HG03060 (cell line): ENCODE results near the gene TRIP11.
A peak's percentile ranks its signal among the peaks of the same experiment; 100 is the strongest.

ENCODE experiments used
- ATAC-seq: cut with Tn5 transposase; IDR thresholded peaks from one replicate; pipeline ENCODE4 v1.9.1; 2021; ENCODE audit warnings: low read depth, moderate number of reproducible peaks; ENCODE audit not compliant: unreplicated experiment

The TRIP11 gene

DNA sequence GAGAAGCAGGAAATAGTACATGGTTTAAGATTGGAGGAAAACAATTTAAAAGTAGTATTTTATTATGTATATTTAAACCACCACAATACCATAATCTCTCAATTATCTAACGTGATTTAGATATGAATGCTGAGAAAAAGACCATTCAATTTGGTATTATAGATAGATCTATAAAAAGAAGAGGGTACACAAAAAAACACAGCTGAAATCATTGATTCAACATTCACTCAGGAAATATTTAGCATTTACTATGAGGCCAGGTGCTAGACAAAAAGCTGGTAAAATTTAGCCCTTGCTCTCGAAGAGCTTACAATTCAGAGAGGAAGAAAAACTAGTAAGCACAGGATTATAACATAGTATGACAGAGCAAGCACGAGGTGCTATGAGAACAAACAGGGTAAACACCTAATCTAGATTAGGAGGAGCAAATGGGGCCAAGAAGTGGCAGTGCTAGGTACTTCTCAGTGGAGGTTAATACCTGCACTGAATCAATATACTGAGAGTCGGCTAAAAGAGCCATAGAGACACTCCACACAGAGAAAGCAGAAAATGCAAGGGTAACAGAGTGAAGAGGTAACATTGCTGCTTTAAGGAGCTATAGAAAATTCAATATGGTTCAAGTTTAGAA is 27.6 kb downstream of the TRIP11 start:
- no peak for ATAC-seq

DNA sequence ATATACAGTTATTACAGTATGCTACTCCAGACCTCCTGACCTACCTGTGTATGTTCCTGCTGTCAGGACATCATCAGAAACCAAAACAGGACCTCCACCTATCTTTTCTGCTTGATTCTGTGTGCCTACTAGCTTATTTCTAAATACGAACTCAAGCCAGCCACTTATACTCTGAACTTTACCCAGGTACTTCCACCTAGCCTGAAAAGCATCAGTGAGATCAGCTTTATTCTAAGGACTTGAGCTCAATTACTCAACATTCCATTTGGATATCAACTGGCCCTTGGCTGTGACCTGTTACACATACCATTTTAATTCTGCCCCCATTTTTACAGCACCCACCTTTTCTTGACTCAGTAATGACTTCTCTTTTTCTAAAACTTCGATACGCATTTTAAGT is 29.2 kb downstream of the TRIP11 start:
- ATAC-seq = no peak

- ATAC-seq = no peak
These were observed 30.3 kb downstream of the TRIP11 start for GRCh38 chr14:92009604-92010003.

DNA sequence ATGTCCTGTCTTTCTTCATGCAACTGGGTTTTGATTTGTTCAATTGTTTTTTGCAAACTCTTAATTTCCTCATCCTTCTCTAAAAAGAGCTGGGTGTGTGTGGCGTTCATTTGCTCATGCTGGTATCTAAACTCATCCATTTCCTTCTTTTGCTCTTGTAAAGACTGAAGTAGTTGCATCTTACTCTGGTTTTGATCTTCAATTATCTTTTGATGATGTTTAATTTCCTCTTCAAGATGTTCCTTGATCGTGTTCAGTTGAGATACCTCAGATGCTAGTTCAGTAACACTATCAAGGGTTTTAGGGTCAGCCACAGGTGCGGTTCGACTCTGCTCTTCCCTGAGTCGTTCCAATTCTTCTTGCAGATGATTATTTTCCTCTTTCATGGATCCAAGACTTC is 34.8 kb downstream of the TRIP11 start:
- no peak for ATAC-seq

DNA sequence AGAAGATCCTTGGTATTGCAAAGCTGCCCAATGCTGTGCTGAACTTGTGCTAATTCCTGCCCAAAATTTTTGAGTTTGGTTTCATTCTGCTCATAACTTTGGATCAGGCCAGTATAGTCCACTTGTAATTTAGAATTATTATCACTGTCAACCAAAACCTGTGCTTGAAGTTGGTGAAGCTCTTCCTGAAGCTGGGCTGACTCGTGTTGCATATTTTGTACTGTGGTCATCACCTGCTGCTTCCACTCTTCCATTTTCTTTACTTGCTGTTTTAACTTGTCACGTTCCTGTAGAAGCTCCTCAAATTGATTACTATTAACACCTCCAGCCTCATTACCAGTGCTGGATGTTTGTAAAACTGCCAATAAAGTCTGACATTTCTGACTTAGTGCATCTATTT is 35.8 kb downstream of the TRIP11 start:
- ATAC-seq = no peak

DNA sequence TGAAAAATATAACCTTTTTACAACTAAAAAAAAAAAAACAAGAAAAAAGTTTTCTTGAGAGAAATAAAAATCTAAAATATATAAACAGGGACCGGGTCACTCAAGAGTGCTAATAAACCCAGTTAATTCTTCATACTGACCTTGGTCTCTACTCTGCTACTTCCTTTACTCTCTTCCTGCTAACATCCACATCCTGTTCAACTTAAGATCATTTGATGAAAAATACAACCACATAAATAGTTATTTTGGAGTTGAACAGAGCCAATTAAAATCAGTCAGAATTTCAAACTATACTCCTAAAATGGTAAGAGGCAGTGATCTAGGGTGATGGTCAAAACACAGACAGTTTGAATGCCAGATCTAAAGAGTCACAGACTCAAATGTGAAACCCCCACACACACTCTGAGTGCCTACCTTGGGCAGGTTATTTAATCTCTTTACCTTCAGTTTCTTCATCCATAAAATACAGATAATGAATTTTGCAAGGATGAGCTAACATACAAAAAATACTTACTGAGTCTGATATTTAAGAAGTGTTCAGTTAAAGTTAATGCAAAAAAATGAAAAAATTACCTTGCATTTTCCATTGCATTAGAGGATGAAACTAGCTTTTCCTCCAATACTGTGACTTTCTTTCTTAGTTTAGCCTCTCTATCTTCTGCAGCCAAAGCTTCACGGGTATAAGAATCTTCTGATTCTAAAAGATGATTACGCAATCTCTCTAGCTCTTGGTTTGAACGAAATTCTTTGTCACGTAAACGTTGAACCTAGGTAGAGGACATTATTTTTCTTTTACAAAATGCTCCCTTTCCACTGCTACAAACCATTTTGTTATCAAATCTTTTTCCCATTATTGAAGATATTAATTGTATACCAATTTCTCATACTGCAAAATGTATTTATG is 40.9 kb downstream of the TRIP11 start:
- ATAC-seq = no peak

GRCh38 chr14:91997492-91997891 is 42.4 kb downstream of the TRIP11 start:
- ATAC-seq = no peak

DNA sequence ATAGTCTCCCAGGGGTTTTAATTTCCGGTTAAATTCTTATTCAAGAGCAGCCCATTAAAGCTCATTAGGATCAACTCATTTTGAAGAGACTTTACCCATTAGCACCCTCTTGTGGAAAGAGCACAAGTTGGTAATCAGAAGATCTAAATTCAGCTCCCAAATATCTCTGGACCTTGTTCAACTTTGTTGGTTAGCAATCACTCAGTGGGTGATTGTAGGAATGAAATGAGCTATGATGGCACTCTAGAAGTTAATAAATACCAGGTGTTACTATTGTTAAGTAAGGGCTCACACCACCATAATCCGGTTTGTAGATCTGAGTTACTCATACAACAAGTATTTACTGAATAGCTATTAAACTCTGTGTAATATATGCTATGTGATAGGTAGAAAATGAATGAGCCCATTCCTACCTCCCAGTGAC is 42.9 kb downstream of the TRIP11 start:
- ATAC-seq = no peak

- no peak for ATAC-seq
These were observed 52.7 kb downstream of the TRIP11 start for GRCh38 chr14:91987192-91987591.

- no peak for ATAC-seq
These were observed 54.2 kb downstream of the TRIP11 start for GRCh38 chr14:91985521-91986255.

DNA sequence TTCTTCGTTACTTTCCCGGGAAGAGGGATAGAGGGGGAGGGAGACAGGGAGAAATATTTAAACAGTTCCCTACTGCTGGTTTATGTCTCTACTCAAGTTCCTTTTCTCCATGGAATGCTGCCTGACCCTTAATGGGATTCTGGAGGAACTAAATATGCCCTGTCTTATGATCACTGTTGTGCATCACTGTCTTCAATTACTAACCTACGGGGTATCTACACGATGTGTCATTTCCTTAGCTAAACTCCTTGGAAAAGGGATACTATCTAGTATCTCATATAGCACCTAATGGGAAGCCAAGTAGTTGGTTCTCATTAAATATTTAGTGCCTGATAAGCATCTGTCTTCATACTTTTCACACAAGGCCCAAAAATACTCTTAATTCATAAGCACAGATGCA is 54.9 kb downstream of the TRIP11 start:
- ATAC-seq = no peak

GRCh38 chr14:91983588-91983987 is 56.3 kb downstream of the TRIP11 start:
- no peak for ATAC-seq

DNA sequence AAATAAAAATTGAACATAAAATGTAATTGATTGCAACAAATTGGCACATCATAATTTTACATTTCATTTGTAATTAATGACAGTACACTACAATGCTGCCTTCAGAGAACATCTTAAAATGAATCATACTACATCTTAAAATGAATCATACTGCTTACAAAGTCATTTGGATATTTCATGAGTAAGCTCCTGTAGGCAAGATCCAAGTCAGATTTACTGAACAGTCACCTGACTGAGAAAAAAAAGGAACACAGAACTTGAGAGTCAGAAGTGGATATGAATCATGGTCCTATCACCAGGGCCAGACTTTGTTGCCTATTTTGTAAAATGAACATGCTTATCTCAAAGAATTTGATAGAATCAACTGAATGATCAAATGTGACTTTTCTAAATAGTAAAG is 59.7 kb downstream of the TRIP11 start:
- peak; percentile 81 for ATAC-seq

DNA sequence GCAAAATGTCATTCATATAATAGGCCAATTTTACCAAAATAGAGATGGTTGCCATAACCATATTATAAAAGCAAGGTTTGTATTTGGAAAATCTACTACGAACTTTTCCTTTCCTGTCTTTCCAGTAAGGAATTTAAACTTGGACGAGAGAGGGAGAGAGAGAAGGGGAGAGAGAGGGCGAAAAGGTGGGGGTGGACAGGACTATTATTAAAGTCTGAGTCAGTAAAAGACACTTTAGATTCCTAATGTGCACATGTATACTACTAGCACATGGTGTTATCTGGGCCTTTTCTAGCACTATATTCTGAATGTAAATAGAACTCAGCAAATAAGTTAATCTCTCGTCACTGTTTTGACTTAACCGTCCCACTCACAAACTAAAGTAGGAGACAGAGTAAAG is 62.0 kb downstream of the TRIP11 start:
- ATAC-seq = no peak

DNA sequence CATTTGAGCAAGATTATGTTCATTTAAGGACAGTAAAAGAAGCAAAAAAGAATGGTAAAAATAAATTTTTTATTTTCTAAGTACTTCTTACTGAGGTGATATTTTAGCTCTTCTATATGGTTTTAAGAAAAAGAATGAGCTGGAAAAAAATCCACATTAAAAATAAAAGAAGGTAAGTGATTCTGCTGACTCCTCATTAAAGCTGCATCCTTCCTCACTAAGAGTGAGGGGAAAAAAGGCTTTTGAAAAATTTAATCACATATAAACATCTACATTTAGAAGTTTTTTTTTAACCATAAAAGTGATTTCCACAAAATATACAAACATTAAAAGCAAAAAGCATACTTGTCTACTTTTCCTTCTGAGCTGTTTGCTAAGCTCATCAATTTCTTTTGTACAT is 64.1 kb downstream of the TRIP11 start:
- no peak for ATAC-seq

DNA sequence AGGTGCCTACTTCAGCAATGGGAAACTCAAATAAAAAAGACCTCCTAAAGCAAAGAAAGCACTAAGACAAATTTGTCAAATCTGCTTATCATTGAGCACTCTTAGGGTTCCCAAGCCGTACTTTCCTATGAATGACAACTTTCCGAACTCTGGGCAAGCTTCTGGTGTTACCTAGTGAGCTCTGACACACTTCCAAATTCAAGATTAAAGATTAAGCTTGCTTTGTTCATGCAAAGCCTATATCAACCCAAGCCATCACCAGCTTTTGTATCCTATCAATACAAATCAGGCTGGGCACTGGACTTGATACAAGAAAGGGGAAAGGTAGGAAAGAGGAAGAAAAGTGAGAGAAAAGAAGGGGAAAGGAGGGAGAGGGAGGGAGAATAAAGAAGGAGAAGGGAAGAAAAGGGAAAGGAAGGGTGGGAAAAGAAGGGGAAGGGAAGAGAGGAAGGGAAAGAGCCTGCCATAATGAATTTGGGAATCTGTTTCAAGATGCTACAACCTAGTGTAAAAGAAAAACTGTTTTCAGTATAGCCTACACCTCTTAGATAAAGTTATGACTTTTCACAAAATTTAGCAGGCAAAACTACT is 68.6 kb downstream of the TRIP11 start:
- ATAC-seq = no peak

- ATAC-seq = no peak
These were observed 71.6 kb downstream of the TRIP11 start for GRCh38 chr14:91968280-91968679.

GRCh38 chr14:91964724-91965123 is 75.1 kb downstream of the TRIP11 start:
- no peak for ATAC-seq

DNA sequence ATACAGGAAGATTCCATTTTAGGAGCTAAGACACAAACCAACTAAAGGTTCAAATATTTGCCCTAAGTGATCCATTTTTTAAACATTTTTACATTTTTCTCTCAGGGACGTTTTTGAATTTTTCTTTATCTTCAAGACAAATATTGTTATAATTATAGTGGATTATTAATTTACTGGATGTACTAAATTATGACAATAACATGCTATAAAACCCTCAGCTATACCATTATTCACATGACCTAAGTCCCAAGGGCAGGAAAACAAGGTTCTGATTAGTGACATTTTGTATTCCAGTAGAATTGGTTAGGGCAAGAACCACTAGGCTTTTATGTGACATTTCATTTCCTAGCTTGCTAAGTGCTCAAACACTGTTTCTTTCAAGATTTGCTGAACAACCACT is 75.8 kb downstream of the TRIP11 start:
- no peak for ATAC-seq

GRCh38 chr14:91963465-91963864 is 76.4 kb downstream of the TRIP11 start:
- ATAC-seq = no peak
